Astrocyte (in vitro differentiated cells and primary cell): ENCODE measurements around the gene CTDP1. TPM values are rescaled to one million over a fixed set of nuclear protein-coding genes. Genes with fewer than 3 reads are reported as not detected.

ENCODE experiments used
- DNase-seq: peaks from one replicate; pipeline ENCODE4 v3.0.0-alpha.2; 2010; ENCODE audit warnings: low read depth
- FAIRE-seq: peaks from 2 replicates; lab custom pipeline; 2011; peaks lifted over from hg19 to GRCh38; lab: Jason Lieb, UNC
- H2AFZ ChIP-seq: 2 replicates; pipeline ENCODE4 v1.6.0; 2012; ENCODE audit warnings: low read depth, low read length, inconsistent platforms
- H3K27ac ChIP-seq: 2 replicates; pipeline ENCODE4 v1.5.1; 2011; ENCODE audit warnings: low read depth, low read length, inconsistent platforms
- H3K27me3 ChIP-seq: 2 replicates; pipeline ENCODE4 v1.6.0; 2011; ENCODE audit warnings: low read length, inconsistent platforms; ENCODE audit not compliant: insufficient read depth
- H3K36me3 ChIP-seq: 2 replicates; pipeline ENCODE4 v1.5.1; 2011; ENCODE audit warnings: low read length, inconsistent platforms; ENCODE audit not compliant: insufficient read depth
- H3K4me1 ChIP-seq: 2 replicates; pipeline ENCODE4 v1.5.1; 2011; ENCODE audit warnings: low read length, inconsistent platforms; ENCODE audit not compliant: insufficient read depth
- H3K4me2 ChIP-seq: 2 replicates; pipeline ENCODE4 v1.6.0; 2012; ENCODE audit warnings: low read length, inconsistent platforms
- H3K4me3 ChIP-seq: 2 replicates; pipeline ENCODE4 v1.5.1; 2011; ENCODE audit warnings: low read depth, mild to moderate bottlenecking, low read length, inconsistent platforms; ENCODE audit not compliant: insufficient read depth
- H3K79me2 ChIP-seq: 2 replicates; pipeline ENCODE4 v1.6.0; 2012; ENCODE audit warnings: mild to moderate bottlenecking, low read length, inconsistent platforms; ENCODE audit not compliant: insufficient read depth
- H3K9ac ChIP-seq: 2 replicates; pipeline ENCODE4 v1.6.0; 2012; ENCODE audit warnings: mild to moderate bottlenecking, low read length, inconsistent platforms
- H3K9me3 ChIP-seq: 2 replicates; pipeline ENCODE4 v1.5.1; 2012; ENCODE audit warnings: low read depth, mild to moderate bottlenecking, low read length, inconsistent platforms; ENCODE audit not compliant: insufficient read depth
- H4K20me1 ChIP-seq: 2 replicates; pipeline ENCODE4 v1.6.0; 2012; ENCODE audit warnings: low read length, inconsistent platforms; ENCODE audit not compliant: insufficient read depth
- H3K27ac Mint-ChIP-seq: one replicate; pipeline ENCODE4 v1.8.0; 2021; ENCODE audit warnings: mild to moderate bottlenecking, mixed read lengths; ENCODE audit not compliant: unreplicated experiment
- H3K27me3 Mint-ChIP-seq: one replicate; pipeline ENCODE4 v1.8.0; 2021; ENCODE audit warnings: low read depth, mixed read lengths; ENCODE audit not compliant: unreplicated experiment
- H3K36me3 Mint-ChIP-seq: one replicate; pipeline ENCODE4 v1.8.0; 2021; ENCODE audit warnings: low read depth, mixed read lengths; ENCODE audit not compliant: unreplicated experiment
- H3K4me1 Mint-ChIP-seq: one replicate; pipeline ENCODE4 v1.8.0; 2021; ENCODE audit warnings: low read depth, mixed read lengths; ENCODE audit not compliant: unreplicated experiment
- H3K4me3 Mint-ChIP-seq: one replicate; pipeline ENCODE4 v1.8.0; 2021; ENCODE audit warnings: mild to moderate bottlenecking, moderate library complexity, mixed read lengths; ENCODE audit not compliant: unreplicated experiment
- H3K9me3 Mint-ChIP-seq: one replicate; pipeline ENCODE4 v1.8.0; 2021; ENCODE audit warnings: mild to moderate bottlenecking, mixed read lengths; ENCODE audit not compliant: unreplicated experiment
- EZH2 ChIP-seq: IDR thresholded peaks from 2 replicates; pipeline ENCODE4 v1.6.1; 2012; ENCODE audit warnings: mild to moderate bottlenecking, low read length, inconsistent platforms; ENCODE audit not compliant: insufficient read depth
- total RNA-seq: library from RNA; stranded (reverse); gene quantifications from 2 replicates; pipeline ENCODE4 v1.2.1, GENCODE V29; 2021
- TF ChIP-seq, protein P1 (sequence below): IDR thresholded peaks from 2 replicates; pipeline ENCODE4 v1.5.1; 2011; ENCODE audit warnings: low read depth, mild to moderate bottlenecking, inconsistent platforms, low read length, moderate library complexity; ENCODE audit not compliant: insufficient read depth

The CTDP1 gene
- total RNA-seq, 1 donor from 2014 or later = 31.7 TPM

GRCh38 chr18:79641722-79642497 is 37.7 kb upstream of the CTDP1 start:
- H3K4me3 ChIP-seq = no peak overlapping the region
- H3K36me3 ChIP-seq = no peaks in the 10 kb centered on the region
- H3K36me3 Mint-ChIP-seq = no peaks in the 10 kb centered on the region
- no peak overlapping the region for H2AFZ ChIP-seq
- peaks cover 26% of the 10 kb centered on the region for H3K27me3 ChIP-seq
- DNase-seq (no peak), FAIRE-seq (no peak)
- no peaks in the 10 kb centered on the region for H4K20me1 ChIP-seq
- H3K4me1 ChIP-seq = no peaks in the 10 kb centered on the region
- H3K9me3 Mint-ChIP-seq = no peaks in the 10 kb centered on the region
- H3K27ac Mint-ChIP-seq = no peak overlapping the region
- peaks cover 24% of the 10 kb centered on the region for H3K27me3 Mint-ChIP-seq
- H3K4me3 Mint-ChIP-seq = no peak overlapping the region
- no peak overlapping the region for H3K27ac ChIP-seq
- no peaks in the 10 kb centered on the region for H3K4me1 Mint-ChIP-seq
- no peaks in the 10 kb centered on the region for H3K79me2 ChIP-seq
- H3K9ac ChIP-seq = no peak overlapping the region
- no peaks in the 10 kb centered on the region for H3K9me3 ChIP-seq
- no peak for TF ChIP-seq EZH2
- TF ChIP-seq, protein P1, sequence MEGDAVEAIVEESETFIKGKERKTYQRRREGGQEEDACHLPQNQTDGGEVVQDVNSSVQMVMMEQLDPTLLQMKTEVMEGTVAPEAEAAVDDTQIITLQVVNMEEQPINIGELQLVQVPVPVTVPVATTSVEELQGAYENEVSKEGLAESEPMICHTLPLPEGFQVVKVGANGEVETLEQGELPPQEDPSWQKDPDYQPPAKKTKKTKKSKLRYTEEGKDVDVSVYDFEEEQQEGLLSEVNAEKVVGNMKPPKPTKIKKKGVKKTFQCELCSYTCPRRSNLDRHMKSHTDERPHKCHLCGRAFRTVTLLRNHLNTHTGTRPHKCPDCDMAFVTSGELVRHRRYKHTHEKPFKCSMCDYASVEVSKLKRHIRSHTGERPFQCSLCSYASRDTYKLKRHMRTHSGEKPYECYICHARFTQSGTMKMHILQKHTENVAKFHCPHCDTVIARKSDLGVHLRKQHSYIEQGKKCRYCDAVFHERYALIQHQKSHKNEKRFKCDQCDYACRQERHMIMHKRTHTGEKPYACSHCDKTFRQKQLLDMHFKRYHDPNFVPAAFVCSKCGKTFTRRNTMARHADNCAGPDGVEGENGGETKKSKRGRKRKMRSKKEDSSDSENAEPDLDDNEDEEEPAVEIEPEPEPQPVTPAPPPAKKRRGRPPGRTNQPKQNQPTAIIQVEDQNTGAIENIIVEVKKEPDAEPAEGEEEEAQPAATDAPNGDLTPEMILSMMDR = no peak
- no peak overlapping the region for H3K4me2 ChIP-seq

DNA sequence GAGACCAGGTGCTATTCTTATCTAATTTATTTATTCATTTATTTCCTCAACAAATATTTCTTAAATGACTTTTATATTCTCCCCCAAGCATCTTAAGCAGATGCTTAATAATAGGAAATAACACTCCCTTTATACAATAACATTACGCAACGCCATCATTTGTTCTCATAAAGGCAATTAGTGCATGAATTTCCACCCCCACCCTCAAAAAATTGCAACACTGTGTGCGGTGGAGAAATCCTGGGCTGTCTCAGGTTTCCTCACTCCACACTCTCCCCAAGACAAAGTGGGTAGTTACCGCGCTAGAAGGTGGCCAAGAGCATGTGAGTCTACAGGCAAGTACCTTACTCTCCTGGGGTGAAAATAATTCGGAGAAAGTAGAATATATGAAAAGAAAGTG is 37.0 kb upstream of the CTDP1 start:
- H3K4me2 ChIP-seq = no peak overlapping the region
- Mint-ChIP-seq H3K9me3 (no peaks in the 10 kb centered on the region), H3K27ac (no peak overlapping the region), H3K36me3 (no peaks in the 10 kb centered on the region), H3K4me3 (no peak overlapping the region), H3K27me3 (peaks cover 24% of the 10 kb centered on the region), H3K4me1 (no peaks in the 10 kb centered on the region)
- TF ChIP-seq, protein P1 = no peak
- no peak for TF ChIP-seq EZH2
- H3K27ac ChIP-seq = no peak overlapping the region
- no peaks in the 10 kb centered on the region for H4K20me1 ChIP-seq
- FAIRE-seq = no peak
- H3K79me2 ChIP-seq = no peaks in the 10 kb centered on the region
- H3K4me3 ChIP-seq = no peak overlapping the region
- peak; percentile 15 for DNase-seq
- H3K27me3 ChIP-seq = peaks cover 19% of the 10 kb centered on the region
- no peaks in the 10 kb centered on the region for H3K9me3 ChIP-seq
- H3K36me3 ChIP-seq = no peaks in the 10 kb centered on the region
- no peak overlapping the region for H3K9ac ChIP-seq
- no peak overlapping the region for H2AFZ ChIP-seq
- no peaks in the 10 kb centered on the region for H3K4me1 ChIP-seq
